Activated CD4-positive, alpha-beta memory T cell treated with anti-CD3 and anti-CD28 coated beads, Interleukin-2, amount 10 ng/mL, durations not matched to agents 7 days and 5 days (primary cell): Measurements from ENCODE around the gene LHX5. TPM values are rescaled to one million over a fixed set of nuclear protein-coding genes. Genes with fewer than 3 reads are reported as not detected.

Experiments
- CTCF ChIA-PET: fragments of 350-600 bp; sonication (Branson Sonifier 250); formaldehyde crosslinking; loops from one replicate; lab custom pipeline; 2021; ENCODE audit warnings: antibody characterized with exemption, inconsistent platforms; lab: Charles Lee
- POLR2A ChIA-PET: fragments of 350-600 bp; sonication (Branson Sonifier 250); formaldehyde crosslinking; loops from one replicate; lab custom pipeline; 2021; ENCODE audit warnings: antibody characterized with exemption; lab: Charles Lee
- DNase-seq: peaks from one replicate; pipeline ENCODE4 v3.0.0-alpha.2; 2020
- H3K27ac Mint-ChIP-seq: one replicate; pipeline ENCODE4 v1.8.0; 2021; ENCODE audit warnings: mild to moderate bottlenecking, mixed read lengths
- H3K27me3 Mint-ChIP-seq: one replicate; pipeline ENCODE4 v1.8.0; 2021; ENCODE audit warnings: mixed read lengths
- H3K36me3 Mint-ChIP-seq: one replicate; pipeline ENCODE4 v1.8.0; 2021; ENCODE audit warnings: low read depth, mixed read lengths
- H3K4me1 Mint-ChIP-seq: one replicate; pipeline ENCODE4 v1.8.0; 2021; ENCODE audit warnings: mixed read lengths
- H3K4me3 Mint-ChIP-seq: one replicate; pipeline ENCODE4 v1.8.0; 2021; ENCODE audit warnings: mild to moderate bottlenecking, mixed read lengths
- H3K9me3 Mint-ChIP-seq: one replicate; pipeline ENCODE4 v1.8.0; 2021; ENCODE audit warnings: mixed read lengths
- total RNA-seq, 2 experiments: library from RNA; stranded (reverse); gene quantifications; one replicate each; pipeline ENCODE4 v1.2.3, GENCODE V29; 2021

LHX5 gene
- total RNA-seq, 2 experiments from 2014 or later: not detected

DNA sequence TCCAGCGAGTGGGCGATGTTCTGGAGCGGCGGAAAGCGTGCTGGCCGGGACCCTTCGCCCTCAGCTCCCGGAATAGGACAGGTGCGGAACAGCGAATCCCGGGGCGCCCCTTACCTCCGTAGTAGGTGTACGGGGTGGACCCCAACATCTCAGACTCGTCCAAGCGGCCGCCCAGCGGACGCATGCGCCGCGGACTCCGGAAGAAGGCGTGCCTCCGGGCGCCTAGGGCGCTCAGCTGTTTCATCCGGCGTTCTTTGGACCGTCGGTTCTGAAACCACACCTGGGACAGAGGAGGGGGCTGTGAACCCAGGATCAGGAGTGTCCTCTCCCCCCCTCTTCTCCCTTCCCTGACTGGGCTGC lies 4.5 kb downstream of the LHX5 start:
- H3K9me3 Mint-ChIP-seq: no peaks in the 10 kb centered on the region
- CTCF ChIA-PET: no interaction called here
- H3K27ac Mint-ChIP-seq: no peak overlapping the region
- POLR2A ChIA-PET: no interaction called here
- H3K4me3 Mint-ChIP-seq: no peak overlapping the region
- DNase-seq: no peak
- H3K36me3 Mint-ChIP-seq: peaks cover 8% of the 10 kb centered on the region
- H3K27me3 Mint-ChIP-seq: peaks cover 74% of the 10 kb centered on the region
- H3K4me1 Mint-ChIP-seq: peaks cover 20% of the 10 kb centered on the region

DNA sequence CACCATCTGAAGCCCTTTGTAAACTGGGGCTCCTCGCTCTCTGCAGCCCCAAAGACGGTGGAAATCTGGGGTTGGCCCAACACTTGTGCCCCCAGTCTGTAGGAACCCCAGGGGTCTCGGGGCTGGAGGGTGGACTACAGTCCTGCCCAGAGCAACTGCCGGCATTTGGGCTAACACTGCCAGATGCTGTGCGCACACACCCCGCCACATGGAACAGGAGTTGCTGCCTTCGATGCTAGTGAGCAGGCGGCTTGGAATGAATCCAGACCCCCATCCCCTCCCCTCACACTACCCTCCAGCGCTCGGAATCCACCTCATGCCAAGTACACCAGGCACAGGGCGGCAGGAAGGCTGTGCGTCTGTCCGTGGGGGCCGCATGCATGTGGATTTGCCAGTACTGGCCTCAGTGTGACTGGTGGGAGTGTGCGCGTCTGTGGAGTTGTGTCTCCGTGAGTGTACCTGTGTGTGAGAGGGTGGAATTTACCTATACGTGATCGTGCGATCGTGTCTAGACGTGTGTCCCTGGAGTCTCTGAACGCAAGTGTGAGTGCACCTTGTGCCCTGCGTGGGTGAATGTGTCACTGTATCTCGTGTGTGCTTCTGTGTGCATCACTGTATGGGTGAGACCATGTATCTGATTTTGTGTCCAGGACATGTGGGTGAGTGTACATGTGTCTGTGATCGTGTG lies 5.1 kb downstream of the LHX5 start:
- ChIA-PET POLR2A (no interaction called here), CTCF (no interaction called here)
- peaks cover 75% of the 10 kb centered on the region for H3K27me3 Mint-ChIP-seq
- DNase-seq: no peak
- peak overlapping the region; percentile 45 for H3K27ac Mint-ChIP-seq
- H3K9me3 Mint-ChIP-seq: no peaks in the 10 kb centered on the region
- H3K4me3 Mint-ChIP-seq: no peak overlapping the region
- peaks cover 8% of the 10 kb centered on the region for H3K36me3 Mint-ChIP-seq
- H3K4me1 Mint-ChIP-seq: peaks cover 22% of the 10 kb centered on the region

DNA sequence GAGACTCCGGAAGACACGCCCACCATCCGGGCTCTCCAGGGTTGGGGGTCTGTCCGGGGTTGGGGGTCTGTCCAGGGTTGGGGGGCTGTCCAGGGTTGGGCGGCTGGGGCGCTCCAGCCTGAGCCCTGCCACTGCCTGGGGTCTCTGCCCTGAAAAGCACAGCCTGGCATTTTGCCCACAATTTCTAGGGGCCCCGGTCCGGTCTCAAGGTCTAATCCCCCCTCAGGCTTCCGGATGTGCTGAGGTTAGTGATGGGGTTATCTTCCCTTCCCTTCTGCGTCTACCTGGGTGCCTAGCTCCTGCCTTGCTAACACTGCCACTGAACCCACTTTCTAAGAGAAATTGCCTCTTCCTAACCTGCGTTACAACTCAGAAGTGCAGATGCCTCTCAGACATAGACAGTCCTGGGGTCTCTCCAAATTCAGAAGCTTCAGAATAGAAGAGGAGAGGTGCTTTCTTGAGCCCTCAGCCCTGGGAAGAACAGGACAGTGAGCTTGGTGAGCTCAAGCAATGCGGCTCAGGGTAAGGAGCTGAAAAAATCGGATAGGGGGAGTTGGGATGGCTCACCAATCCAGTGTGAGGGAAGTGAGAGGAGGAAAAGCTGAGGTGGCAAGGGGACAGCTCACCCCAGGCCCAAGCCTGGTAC lies 5.7 kb downstream of the LHX5 start:
- no peaks in the 10 kb centered on the region for H3K9me3 Mint-ChIP-seq
- H3K36me3 Mint-ChIP-seq: peaks cover 8% of the 10 kb centered on the region
- peaks cover 23% of the 10 kb centered on the region for H3K4me1 Mint-ChIP-seq
- peaks cover 75% of the 10 kb centered on the region for H3K27me3 Mint-ChIP-seq
- ChIA-PET POLR2A (no interaction called here), CTCF (no interaction called here)
- no peak overlapping the region for H3K4me3 Mint-ChIP-seq
- no peak overlapping the region for H3K27ac Mint-ChIP-seq
- no peak for DNase-seq

DNA sequence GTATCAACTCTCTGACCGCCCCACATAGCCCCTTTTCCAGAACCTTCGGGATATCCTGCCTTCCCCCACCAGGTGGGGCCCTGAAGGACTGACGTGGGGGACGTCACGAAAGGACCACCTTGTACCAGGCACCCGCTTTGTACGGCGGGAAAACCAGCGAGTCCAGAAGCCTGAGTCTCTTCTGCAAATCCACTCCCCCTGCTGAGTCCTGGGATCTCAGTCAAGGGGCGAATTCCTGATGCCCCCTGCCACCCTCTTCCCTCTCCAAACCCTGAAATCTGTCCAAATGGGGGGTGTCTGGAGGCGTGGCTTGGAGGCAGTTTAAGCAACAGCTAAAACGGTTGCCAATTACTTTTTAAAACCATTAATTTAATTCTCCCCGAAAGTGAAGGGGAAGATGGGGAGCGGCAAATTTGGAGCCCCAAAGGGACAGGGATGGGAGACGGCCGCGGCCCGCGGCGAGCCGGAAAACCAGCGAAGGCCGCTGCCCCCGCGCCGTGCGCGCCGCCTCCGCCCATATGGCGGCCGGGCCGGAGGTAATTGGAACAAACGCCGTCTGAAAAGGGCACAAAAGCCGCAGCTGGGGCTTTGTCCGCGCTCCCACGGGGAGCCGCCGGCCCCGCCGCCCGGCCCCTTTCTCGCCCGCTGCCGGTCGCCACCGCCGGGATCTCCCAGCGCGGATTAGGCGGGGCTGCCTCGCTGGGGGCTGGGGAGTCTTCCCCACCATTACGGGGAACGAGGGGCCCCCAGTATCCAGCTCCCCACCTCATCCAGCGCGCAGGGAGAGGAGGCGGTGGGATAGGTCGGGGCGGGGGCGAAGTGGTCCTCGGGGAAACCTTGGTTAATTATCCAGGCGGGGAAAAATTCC lies 6.6 kb downstream of the LHX5 start:
- no peak for DNase-seq
- POLR2A ChIA-PET: no interaction called here
- H3K4me1 Mint-ChIP-seq: peaks cover 23% of the 10 kb centered on the region
- peaks cover 8% of the 10 kb centered on the region for H3K36me3 Mint-ChIP-seq
- H3K4me3 Mint-ChIP-seq: no peak overlapping the region
- no peak overlapping the region for H3K27ac Mint-ChIP-seq
- CTCF ChIA-PET: no interaction called here
- no peaks in the 10 kb centered on the region for H3K9me3 Mint-ChIP-seq
- peaks cover 73% of the 10 kb centered on the region for H3K27me3 Mint-ChIP-seq

DNA sequence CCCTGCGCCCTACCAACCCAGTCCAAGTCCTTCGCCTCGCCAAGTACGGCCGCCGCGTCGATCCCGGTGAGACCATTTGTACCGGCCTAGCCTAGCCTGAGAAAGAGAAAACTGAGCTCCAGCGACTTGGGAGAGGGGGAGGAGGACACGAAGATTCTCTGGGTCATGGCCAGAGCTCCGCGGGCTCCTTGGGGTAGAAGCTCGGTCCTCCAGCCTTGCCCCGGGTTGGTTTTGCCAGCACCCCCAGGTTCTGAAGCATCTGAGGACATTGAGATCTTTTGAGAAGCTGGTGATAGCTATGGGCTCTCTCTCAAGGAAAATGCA lies 7.3 kb downstream of the LHX5 start:
- no peak overlapping the region for H3K27ac Mint-ChIP-seq
- ChIA-PET POLR2A (no interaction called here), CTCF (no interaction called here)
- no peak overlapping the region for H3K4me3 Mint-ChIP-seq
- peaks cover 72% of the 10 kb centered on the region for H3K27me3 Mint-ChIP-seq
- DNase-seq: no peak
- peaks cover 23% of the 10 kb centered on the region for H3K4me1 Mint-ChIP-seq
- H3K36me3 Mint-ChIP-seq: peaks cover 8% of the 10 kb centered on the region
- no peaks in the 10 kb centered on the region for H3K9me3 Mint-ChIP-seq

DNA sequence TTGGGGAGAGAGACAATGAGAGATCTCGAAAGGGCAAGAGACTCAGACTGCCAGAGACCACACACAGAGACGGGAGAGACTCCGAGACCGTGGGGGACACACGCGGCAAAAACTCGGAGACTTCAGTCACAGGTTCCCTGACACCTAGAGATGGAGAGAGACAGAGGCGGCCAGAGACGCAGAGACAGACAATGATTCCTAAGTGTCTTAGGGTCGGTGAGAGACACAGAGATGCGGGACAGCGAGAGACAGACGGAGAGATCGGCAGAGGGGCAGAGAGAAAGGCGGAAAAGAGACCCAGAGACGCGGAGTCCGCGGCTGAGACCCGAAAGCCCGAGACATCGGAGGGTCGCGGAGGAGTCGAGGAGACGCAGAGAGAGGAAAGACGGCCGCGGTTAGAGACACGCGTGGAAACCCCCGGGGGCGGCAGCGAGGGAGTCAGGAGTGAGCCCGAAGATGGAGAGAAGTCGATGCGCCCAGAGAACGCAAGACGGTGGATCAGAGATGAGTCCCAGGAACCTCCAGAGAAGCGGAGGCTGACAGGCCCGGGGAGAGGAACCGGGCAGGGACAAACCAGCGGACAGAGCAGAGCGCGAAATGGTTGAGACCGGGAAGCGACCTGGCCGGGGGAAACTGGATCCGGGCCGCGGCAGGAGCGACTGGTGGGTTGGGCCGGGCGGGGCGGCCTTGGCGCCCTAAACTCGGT lies 7.8 kb downstream of the LHX5 start:
- H3K27me3 Mint-ChIP-seq: peaks cover 72% of the 10 kb centered on the region
- peaks cover 8% of the 10 kb centered on the region for H3K36me3 Mint-ChIP-seq
- peak overlapping the region; percentile 1 for H3K4me3 Mint-ChIP-seq
- no peak for DNase-seq
- ChIA-PET CTCF (no interaction called here), POLR2A (no interaction called here)
- no peaks in the 10 kb centered on the region for H3K9me3 Mint-ChIP-seq
- peaks cover 23% of the 10 kb centered on the region for H3K4me1 Mint-ChIP-seq
- H3K27ac Mint-ChIP-seq: peak overlapping the region; percentile 12

DNA sequence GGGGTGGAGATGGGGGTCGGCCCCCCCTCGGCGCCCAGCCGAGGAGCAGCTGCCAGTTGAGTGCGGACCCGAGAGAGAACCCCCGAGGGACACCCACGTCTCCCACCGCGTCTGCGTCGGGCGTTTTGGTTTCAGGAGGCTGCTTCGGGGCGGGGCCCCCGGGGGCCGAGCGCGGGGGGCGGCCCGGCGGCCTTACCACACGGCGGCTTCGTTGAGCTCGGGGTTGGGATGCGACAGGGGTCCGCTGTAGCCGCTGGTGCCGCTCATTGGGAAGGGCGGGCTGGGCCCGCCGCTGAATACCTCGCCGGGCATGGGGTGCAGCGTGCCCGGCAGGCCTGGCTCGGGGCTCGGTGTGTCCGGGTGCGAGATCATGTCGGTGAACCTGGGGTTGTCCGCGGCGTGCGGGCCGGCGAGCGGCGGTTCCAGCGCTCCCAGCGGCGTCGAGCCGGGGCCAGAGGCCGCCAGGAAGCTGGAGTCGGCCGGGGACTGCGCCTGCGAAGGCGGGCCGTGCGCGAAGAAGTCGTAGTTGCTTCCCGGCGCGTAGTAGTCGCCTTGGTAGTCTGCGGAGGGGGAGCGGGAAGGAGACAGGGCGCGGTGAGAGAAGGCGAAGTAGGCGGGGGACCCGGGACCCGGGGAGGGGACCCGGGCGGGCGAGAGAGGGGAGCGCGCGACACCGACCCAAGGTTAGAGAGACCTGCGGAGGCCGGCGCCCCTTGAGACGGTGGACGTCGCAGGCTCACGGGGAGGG lies 8.5 kb downstream of the LHX5 start:
- H3K9me3 Mint-ChIP-seq: no peaks in the 10 kb centered on the region
- H3K4me3 Mint-ChIP-seq: no peak overlapping the region
- DNase-seq: no peak
- peaks cover 8% of the 10 kb centered on the region for H3K36me3 Mint-ChIP-seq
- ChIA-PET CTCF (interaction anchor here (1.3 to 1.4 kb wide), 2 partner anchors 12 to 17 kb away, joined by 4 read pairs; no protein-coding TSS in a partner anchor), POLR2A (no interaction called here)
- peaks cover 23% of the 10 kb centered on the region for H3K4me1 Mint-ChIP-seq
- H3K27ac Mint-ChIP-seq: no peak overlapping the region
- H3K27me3 Mint-ChIP-seq: peaks cover 71% of the 10 kb centered on the region

DNA sequence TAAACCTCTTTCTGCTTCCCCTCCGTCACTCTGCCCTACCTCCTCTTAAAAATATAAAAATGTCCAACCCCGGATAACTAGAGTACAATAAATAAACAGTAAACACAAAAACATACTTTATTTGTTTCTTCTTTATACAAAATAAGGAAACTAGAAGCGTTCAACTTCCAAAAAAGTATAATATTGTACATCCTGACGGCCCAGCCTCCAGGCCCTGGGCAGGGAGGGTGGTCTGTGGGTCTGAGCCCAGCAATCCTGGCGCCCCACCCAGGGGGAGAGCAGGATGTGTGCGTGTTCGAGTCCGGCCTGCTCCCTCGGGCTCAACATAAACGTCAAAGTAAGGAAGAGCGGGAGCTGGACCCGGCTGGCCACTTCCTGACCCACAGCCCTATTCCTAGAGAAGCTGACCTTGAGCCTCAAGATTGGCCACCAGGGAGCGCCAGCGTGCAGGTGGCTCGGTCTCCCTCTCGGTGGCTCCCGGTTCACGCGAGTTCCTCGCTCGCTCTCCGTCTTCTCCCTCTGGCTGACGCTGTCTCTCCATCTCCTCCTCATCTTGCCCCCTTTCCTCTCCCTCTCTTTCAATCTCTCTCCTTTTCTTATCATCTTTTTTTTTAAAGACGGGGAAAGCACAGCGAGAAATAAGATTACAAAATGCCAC lies 9.4 kb downstream of the LHX5 start:
- peak overlapping the region; percentile 70 for H3K27ac Mint-ChIP-seq
- CTCF ChIA-PET: interaction anchor here (0.8 to 1.4 kb wide), 5 partner anchors 13 to 450 kb away, joined by 3 to 4 read pairs (median 4); no protein-coding TSS in a partner anchor
- no peaks in the 10 kb centered on the region for H3K9me3 Mint-ChIP-seq
- peaks cover 8% of the 10 kb centered on the region for H3K36me3 Mint-ChIP-seq
- H3K4me1 Mint-ChIP-seq: peaks cover 23% of the 10 kb centered on the region
- DNase-seq: peak; percentile 67
- POLR2A ChIA-PET: no interaction called here
- peaks cover 71% of the 10 kb centered on the region for H3K27me3 Mint-ChIP-seq
- peak overlapping the region; percentile 53 for H3K4me3 Mint-ChIP-seq

DNA sequence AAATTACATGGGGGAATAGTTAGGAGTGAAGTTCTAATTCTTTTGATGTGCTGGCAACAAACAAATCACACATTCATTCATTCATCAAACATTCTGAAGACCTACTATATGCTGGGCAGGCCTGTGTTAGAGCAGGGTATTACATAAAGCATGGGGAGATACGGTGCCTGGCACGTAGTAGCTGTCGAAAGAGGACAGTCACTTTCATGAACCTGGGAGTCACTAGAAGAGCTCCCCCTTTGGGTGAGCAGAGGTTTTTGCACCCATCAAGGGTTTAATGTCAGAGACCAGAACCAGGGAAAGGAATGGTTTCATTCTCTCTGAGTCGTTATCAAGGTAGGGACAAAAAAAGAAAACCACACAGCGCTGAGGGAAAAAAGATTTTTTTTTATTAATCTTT lies 10.0 kb downstream of the LHX5 start:
- no peak overlapping the region for H3K27ac Mint-ChIP-seq
- POLR2A ChIA-PET: no interaction called here
- peaks cover 19% of the 10 kb centered on the region for H3K4me1 Mint-ChIP-seq
- no peak for DNase-seq
- CTCF ChIA-PET: interaction anchor here (0.5 to 1.4 kb wide), 6 partner anchors 13 to 451 kb away, joined by 3 to 4 read pairs (median 4); no protein-coding TSS in a partner anchor
- H3K4me3 Mint-ChIP-seq: no peak overlapping the region
- no peaks in the 10 kb centered on the region for H3K9me3 Mint-ChIP-seq
- H3K36me3 Mint-ChIP-seq: peaks cover 8% of the 10 kb centered on the region
- peaks cover 67% of the 10 kb centered on the region for H3K27me3 Mint-ChIP-seq

DNA sequence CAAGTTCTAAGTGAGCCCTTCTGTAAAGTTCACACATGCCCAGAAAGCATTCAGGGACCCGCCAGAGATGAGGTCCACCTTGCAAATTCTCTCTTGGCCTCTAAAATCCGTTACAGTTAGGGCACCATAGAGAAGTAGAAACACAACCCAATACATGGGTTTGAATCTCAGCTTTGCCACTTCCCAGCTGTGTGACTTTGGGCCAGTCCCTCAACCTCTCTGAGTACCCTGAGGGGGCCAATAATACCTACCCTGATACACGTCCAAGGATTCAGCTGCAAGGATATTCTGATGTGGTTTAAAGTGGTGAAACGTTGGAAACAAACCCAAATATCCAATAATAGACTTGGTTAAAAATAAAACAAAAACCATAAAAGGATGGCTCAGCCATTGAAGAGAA lies 11.7 kb downstream of the LHX5 start:
- no peak for DNase-seq
- H3K4me3 Mint-ChIP-seq: no peak overlapping the region
- peaks cover 17% of the 10 kb centered on the region for H3K4me1 Mint-ChIP-seq
- no peaks in the 10 kb centered on the region for H3K9me3 Mint-ChIP-seq
- peaks cover 8% of the 10 kb centered on the region for H3K36me3 Mint-ChIP-seq
- H3K27ac Mint-ChIP-seq: no peak overlapping the region
- ChIA-PET POLR2A (no interaction called here), CTCF (no interaction called here)
- H3K27me3 Mint-ChIP-seq: peaks cover 62% of the 10 kb centered on the region

DNA sequence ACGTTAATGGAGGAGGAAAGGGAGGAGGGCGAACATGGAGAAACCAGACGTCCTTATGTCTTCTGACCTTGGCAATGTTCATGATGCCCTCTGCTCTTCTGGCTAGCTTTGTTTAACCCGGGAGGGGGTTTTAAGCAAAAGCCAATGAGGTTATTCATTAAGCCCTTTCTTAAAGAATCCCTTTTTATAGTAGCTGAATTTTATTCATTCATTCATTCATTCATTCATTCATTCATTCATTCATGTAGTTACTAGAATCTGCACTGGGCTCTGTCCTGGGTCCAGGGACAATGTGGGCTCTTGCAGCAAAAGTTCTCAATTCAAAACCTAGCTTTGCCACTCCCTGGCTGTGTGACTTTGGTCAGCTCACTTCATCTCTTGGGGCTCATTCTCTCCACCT lies 14.0 kb downstream of the LHX5 start:
- CTCF ChIA-PET: no interaction called here
- Mint-ChIP-seq H3K27me3 (peaks cover 44% of the 10 kb centered on the region), H3K36me3 (peaks cover 2% of the 10 kb centered on the region), H3K4me3 (no peak overlapping the region), H3K9me3 (no peaks in the 10 kb centered on the region), H3K4me1 (peaks cover 9% of the 10 kb centered on the region), H3K27ac (no peak overlapping the region)
- DNase-seq: no peak
- POLR2A ChIA-PET: no interaction called here

DNA sequence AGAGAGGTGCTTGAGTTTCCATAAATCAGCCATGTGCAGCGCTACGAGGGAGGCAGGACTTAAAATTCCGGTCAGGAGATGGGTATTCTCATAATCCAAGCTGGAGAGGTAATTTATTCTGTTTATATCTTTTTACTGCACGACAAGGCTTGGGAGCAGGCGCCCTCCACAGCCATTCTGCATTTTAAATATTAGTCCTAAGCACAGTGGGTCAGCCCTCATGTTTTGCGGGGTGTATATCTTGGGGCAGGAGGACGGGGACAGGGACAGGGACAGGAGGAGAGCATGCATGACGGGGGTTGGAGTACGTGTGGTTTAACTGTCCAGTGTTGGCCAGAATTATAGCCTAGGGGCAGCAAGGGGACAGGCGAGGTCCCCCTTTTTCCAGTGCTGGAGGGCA lies 14.5 kb downstream of the LHX5 start:
- Mint-ChIP-seq H3K4me1 (peaks cover 5% of the 10 kb centered on the region), H3K27me3 (peaks cover 40% of the 10 kb centered on the region), H3K4me3 (no peak overlapping the region), H3K36me3 (no peaks in the 10 kb centered on the region), H3K27ac (no peak overlapping the region), H3K9me3 (no peaks in the 10 kb centered on the region)
- ChIA-PET POLR2A (no interaction called here), CTCF (no interaction called here)
- DNase-seq: no peak
